Ishikawa (cell line): ENCODE data around the gene RAX2.

Experiments
- EP300 ChIP-seq: IDR thresholded peaks from 2 replicates; pipeline ENCODE4 v1.6.1; 2012; ENCODE audit warnings: borderline replicate concordance
- TAF1 ChIP-seq: IDR thresholded peaks from 2 replicates; pipeline ENCODE4 v1.6.1; 2012; ENCODE audit warnings: low read depth, mild to moderate bottlenecking
- YY1 ChIP-seq: IDR thresholded peaks from 2 replicates; pipeline ENCODE4 v1.6.1; 2012; ENCODE audit warnings: low read depth

DNA sequence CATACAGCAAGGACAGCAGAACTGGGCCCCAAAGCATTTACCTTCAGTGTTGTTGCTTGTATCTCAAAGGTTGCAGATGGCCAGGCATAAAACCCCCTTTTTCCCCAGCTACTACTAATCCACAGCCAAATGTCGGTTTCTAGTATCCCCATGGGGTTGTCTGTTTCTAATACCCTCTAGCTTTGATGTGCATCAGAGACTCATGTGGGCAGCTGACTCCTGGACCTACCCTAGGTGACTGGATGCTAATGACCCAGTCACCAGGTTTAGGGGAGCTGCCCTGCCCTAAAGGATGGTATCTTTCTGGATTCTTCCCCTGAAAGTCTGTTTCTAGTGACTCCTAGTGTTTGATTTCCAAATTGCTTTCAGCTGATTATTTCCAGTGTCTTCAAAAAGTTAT lies 39.9 kb downstream of the RAX2 start:
- TF ChIP-seq EP300 (no peak), TAF1 (no peak), YY1 (no peak)
